Measurements from ENCODE around the gene MZT2B.
A peak's percentile ranks its signal among the peaks of the same experiment; 100 is the strongest.
"Not testable (repeated sequence)": the region's sequence is repeated elsewhere in the genome, so short reads cannot be mapped to it uniquely, and the experiment has no call there.

MZT2B gene, protein sequence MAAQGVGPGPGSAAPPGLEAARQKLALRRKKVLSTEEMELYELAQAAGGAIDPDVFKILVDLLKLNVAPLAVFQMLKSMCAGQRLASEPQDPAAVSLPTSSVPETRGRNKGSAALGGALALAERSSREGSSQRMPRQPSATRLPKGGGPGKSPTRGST

GRCh38 chr2:130181880-130182682 lies at the start of gene MZT2B:
Gene MZT2B (plus strand): TSS chr2:130182262. CDS start chr2:130182283, 21 bp downstream.
- DNase-seq: peak; percentile 61

- DNase-seq: no peak
Measured at GRCh38 chr2:130135692-130136541, 46.1 kb upstream of the MZT2B start.

DNA sequence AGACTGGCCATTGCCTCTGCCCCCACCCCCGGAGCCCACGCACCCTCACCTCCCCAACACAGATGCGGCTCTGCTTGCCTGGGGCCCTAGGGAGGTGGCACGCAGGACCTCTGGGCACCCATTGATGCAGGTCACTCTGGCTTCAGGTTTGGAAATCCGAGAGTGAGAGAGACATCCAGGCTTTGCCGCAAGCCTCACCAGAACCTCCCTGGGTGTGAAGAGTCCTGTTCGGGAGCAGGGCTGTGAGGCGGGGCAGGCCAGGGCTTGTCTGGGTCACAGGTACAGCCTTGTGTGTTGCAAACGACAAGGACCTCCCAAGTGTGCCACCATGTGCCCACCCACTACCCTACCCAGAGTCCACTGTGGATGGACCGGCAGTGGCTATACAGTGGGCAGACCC lies 45.5 kb upstream of the MZT2B start:
- not testable (repeated sequence) for DNase-seq

DNA sequence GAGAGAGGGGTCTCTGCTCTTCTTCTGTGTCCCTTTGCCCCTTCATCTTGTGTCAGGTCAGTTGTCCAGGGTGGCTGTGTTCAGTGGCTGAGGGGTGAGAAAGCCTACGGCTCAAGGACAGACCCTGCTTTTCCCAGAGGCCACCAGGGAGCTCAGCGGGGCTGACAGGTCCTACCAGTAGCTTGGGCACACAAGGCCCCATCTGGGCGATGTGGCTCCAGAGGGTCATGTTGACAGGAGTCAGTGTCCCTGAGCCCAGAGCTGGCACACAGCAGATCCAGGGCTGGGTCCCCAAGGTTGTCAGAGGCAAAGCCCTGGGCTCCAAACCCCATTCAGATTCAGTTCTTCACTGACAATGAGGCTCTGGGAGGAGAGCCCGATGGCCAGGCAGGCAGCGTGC lies 44.9 kb upstream of the MZT2B start:
- DNase-seq: not testable (repeated sequence)

DNA sequence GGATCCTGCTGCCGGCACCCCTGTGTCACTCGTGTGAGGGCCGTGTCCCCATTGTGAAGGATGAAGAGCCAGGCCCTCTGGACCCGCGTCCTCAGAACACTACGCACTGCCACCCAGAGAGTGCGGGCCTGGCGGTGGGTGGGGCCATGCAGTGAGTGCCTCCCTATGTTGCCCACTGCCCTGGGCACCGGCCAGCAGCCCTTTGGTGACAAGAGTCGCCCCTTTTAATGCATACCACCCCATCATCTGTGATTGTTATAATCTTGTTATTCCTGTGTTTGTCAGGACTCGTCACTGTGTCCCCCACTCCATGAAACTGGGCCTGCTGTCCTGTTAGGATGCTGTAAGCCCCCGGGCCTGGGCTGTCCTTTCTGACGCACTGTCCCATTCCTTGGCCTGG lies 43.7 kb upstream of the MZT2B start:
- not testable (repeated sequence) for DNase-seq

DNA sequence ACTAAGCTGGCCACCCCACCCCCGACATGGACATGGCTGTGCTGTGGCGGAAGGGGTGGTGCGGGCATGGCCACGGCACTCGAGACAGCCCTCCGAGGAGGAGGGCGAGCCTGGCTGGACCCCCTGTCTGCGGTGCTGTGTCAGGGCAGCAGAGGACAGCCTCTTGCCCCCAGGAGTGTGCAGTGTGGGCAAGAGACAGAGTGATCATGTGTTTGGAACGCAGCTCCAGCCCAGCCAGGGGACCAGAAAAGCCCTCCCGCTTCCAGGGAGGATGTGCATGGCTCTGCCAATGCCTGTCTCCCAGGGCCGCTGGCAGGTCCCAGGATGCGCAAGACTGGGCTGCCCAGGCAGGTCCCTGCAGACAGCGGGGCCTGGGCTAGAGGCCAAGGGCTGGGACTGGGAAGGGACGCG lies 43.2 kb upstream of the MZT2B start:
- not testable (repeated sequence) for DNase-seq

- DNase-seq: not testable (repeated sequence)
Measured at GRCh38 chr2:130139331-130140280, 42.5 kb upstream of the MZT2B start.

GRCh38 chr2:130140516-130140915 lies 41.5 kb upstream of the MZT2B start:
- DNase-seq: not testable (repeated sequence)

DNA sequence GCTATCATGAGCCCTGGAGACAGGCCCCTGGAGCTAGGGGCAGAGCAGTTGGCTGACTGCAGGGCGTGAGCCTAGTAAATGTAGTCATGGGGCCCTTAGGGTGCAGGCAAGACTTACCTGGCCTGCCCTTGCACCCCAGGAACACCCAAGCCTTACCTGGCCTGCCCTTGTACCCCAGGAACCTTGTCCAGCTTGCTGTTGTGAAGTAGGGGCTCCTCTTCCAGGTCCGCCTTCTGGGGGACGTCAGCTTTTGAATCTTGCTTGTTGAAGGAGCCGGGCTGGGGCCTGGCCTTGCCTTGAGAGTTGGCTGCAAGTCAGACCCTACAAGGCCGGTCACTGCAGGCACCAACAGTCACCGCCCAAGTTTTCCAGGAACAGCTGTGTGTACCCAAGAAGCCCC lies 41.1 kb upstream of the MZT2B start:
- DNase-seq: not testable (repeated sequence)

GRCh38 chr2:130141645-130142370 lies 40.3 kb upstream of the MZT2B start:
- DNase-seq: not testable (repeated sequence)

GRCh38 chr2:130142396-130143265 lies 39.4 kb upstream of the MZT2B start:
- DNase-seq: not testable (repeated sequence)

DNA sequence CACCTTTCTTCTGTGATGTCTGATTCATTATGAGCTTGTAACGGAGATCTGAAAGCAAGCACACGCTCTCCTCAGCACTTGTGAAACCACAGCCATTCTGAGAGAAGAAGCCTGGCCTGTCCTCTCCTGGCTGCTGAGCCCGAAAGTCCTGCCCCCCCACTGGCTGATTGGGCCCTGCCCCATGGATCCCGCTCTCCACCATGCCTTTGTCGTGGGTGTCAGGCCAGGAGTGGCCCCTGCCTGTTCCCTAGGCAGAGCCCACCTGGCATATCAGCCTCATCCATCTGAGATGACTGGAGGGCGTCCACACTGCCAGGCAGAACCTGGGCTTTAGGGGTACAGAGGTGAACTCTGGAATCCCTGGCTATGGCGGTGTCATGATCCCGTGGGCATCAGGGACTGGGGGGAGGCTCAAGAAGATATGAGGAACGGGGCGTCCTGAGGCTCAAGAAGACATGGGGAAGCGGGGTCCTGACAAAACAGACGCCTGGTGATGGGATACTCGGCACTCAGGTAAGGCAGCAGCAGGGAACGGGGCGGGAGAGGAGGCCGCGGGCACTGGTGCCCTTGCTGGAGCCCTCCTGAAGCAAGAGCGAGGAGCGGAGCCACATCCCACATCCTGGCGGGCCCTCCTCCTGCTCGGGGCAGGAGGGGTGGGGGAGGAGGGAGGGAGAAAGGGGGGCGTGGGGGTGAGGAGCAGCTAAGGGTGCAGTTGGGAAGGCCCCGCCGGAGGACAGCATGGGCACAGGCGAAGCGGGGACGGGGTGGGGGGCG lies 38.6 kb upstream of the MZT2B start:
- DNase-seq: not testable (repeated sequence)

DNA sequence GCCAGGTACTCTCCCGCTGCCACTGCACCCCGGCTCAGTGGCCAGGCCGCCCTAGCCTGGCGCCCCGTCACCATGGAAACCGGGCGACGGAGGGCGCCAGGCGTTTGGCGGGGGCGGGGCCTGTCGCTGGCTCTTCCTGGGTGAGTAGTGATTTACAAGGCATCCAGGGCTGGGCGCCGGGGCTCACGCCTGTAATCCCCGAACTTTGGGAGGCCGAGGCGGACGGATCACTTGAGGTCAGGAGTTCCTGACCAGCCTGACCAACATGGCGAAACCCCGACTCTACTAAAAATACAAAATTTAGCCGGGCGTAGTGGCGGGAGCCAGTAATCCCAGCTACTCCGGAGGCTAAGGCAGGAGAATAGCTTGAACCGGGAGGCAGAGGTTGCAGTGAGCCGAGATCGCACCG lies 37.1 kb upstream of the MZT2B start, which contains the start of gene CCDC74B:
Gene CCDC74B, minus strand, starts transcription at position 107 of the 409 bp plus-strand sequence. CDS start 116 bp downstream, outside the sequence.
- DNase-seq: not testable (repeated sequence)

- not testable (repeated sequence) for DNase-seq
Measured at GRCh38 chr2:130148515-130148914, 33.5 kb upstream of the MZT2B start.

DNA sequence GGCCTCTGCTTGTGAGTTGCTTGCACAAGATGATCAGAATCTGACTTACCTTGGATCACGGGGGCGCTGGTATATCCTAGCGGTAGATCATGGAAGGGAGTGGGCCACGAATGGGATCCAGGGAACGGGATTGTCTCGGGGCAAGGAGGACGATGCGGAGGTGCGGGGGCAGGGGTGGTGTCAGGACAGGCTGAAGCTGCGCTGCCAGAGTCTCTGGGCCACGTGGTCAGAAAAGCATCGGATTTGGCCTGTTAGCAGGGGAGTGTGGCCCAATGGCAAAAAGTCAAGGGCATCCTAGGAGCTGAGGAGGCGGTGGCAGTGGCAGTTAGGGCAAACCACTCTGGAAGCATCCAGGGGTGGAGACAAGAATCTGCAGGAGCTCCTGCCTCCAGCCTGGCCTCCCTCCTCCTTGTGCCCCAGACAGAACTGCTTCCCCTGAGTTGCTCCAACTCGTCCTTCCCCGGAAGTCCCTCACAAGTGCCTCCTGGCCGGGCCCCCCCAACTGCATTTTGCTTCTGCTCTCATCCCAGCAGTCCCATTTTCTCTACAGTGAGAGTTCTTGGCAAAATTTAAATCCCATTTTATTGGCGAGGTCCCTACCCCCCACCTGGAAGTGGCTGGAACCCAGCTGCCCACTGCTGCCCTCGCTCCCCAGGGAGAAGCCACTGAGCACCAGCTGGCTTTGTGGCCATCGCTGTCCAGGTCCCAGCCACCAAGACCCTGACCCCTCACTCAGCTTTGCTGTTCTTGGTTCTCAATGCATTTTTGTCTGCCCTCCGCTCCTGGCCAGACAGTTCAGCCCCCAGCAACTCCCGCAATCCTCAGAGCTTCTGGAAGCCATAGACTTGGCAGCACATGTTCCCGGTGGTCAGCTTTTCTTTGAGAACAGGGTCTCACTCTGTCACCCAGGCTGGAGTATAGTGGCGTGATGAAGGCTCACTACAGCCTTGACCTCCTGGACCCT lies 31.6 kb upstream of the MZT2B start:
- no peak for DNase-seq

DNA sequence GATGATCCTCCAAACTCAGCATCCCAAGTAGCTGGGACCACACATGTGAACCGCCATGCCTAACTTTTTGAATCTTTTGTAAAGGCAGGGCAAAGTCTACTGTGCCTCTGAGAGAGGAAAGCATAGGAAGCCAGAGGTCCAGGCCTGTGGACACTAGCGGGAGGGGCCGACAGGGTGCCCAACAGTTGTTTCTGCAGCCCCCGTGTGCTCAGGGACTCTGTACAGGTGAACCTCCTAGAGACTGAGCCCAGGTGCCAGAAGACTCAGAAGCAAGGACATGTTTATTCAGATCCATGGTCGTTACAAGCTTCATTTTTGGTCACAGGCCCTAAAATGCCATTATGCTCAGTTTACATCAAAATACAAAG lies 30.9 kb upstream of the MZT2B start:
- not testable (repeated sequence) for DNase-seq

DNA sequence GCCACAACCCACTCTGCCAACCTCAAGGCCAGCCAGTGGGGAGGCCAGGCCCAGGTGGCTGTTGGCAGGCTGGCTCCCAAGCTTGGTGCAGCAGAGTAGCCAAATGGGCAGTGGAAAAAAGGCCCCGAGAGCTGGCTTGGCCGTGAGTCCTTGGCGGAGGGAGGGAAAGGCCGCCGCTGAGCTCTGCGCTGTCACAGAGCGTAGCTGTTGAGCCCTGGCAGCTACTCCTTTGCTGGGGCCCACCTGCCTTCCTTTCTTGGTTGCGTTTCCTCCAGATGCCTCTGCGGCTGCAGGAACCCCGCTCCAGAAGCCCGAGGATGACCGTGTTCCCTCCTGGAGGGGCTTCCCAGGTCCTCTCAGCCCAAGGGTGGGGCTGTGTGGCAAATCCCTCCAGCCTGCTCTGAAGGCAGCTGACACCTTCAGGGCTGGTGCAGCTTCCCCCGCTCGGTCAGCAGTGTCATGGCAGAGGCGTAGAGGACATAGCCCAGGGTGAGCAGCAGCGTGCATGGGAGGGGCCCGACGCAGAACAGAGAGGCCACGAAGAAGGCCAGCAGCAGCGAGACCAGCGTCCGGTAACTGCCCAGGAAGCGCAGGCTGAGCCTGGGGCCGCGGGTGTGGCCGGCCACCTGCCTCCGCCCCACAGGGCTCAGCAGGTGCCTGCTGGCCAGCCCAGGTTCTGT lies 29.8 kb upstream of the MZT2B start:
- not testable (repeated sequence) for DNase-seq
